GM23248 (cell line): ENCODE measurements around the gene AIRE. TPM values are rescaled to one million over a fixed set of nuclear protein-coding genes. Genes with fewer than 3 reads are reported as not detected.

Experiments used
- DNase-seq: peaks from one replicate; pipeline ENCODE4 v3.0.0-alpha.2; 2015
- H2AFZ ChIP-seq: fragments of 200-600 bp; sonication (generic); 2 replicates; pipeline ENCODE4 v1.6.1; 2016; ENCODE audit warnings: antibody characterized with exemption
- H3F3A ChIP-seq: fragments of 200-600 bp; sonication (generic); 2 replicates; pipeline ENCODE4 v1.6.1; 2016; ENCODE audit warnings: mild to moderate bottlenecking, antibody characterized with exemption, mixed run types; ENCODE audit not compliant: insufficient read depth
- H3K27ac ChIP-seq: fragments of 200-600 bp; sonication (generic); 2 replicates; pipeline ENCODE4 v1.5.1; 2016; ENCODE audit warnings: mild to moderate bottlenecking
- H3K27me3 ChIP-seq: fragments of 200-600 bp; sonication (generic); replicated peaks from 2 replicates; pipeline ENCODE4 v1.6.1; 2016; ENCODE audit warnings: mild to moderate bottlenecking; ENCODE audit not compliant: insufficient read depth
- H3K36me3 ChIP-seq: fragments of 200-600 bp; sonication (generic); 2 replicates; pipeline ENCODE4 v1.6.1; 2016; ENCODE audit warnings: low read depth, mild to moderate bottlenecking
- H3K4me1 ChIP-seq: fragments of 200-600 bp; sonication (generic); 2 replicates; pipeline ENCODE4 v1.6.1; 2016; ENCODE audit warnings: mild to moderate bottlenecking; ENCODE audit not compliant: insufficient read depth
- H3K4me2 ChIP-seq: fragments of 200-600 bp; sonication (generic); one replicate; pipeline ENCODE4 v1.6.1; 2016; ENCODE audit warnings: mild to moderate bottlenecking; ENCODE audit not compliant: unreplicated experiment
- H3K4me3 ChIP-seq: fragments of 200-600 bp; sonication (generic); 2 replicates; pipeline ENCODE4 v1.5.1; 2016; ENCODE audit warnings: mild to moderate bottlenecking
- H3K79me2 ChIP-seq: fragments of 200-600 bp; sonication (generic); 2 replicates; pipeline ENCODE4 v1.6.1; 2016; ENCODE audit warnings: mild to moderate bottlenecking; ENCODE audit not compliant: insufficient read depth
- H3K9ac ChIP-seq: fragments of 200-600 bp; sonication (generic); 2 replicates; pipeline ENCODE4 v1.6.1; 2016; ENCODE audit warnings: mild to moderate bottlenecking
- H3K9me2 ChIP-seq: fragments of 200-600 bp; sonication (generic); 2 replicates; pipeline ENCODE4 v1.6.1; 2016; ENCODE audit warnings: mixed run types, mild to moderate bottlenecking, moderate library complexity; ENCODE audit not compliant: insufficient read depth
- H3K9me3 ChIP-seq: fragments of 200-600 bp; sonication (generic); one replicate; pipeline ENCODE4 v1.6.1; 2017; ENCODE audit warnings: low read depth
- H4K20me1 ChIP-seq: fragments of 200-600 bp; sonication (generic); 2 replicates; pipeline ENCODE4 v1.6.0; 2016; ENCODE audit not compliant: insufficient read depth
- EZH2 ChIP-seq: fragments of 200-600 bp; sonication (generic); IDR thresholded peaks from 2 replicates; pipeline ENCODE4 v1.6.1; 2018; ENCODE audit warnings: antibody characterized with exemption, mild to moderate bottlenecking; ENCODE audit not compliant: insufficient read depth, poor library complexity, severe bottlenecking
- EZH2phosphoT487 ChIP-seq: fragments of 200-600 bp; sonication (generic); IDR thresholded peaks from 2 replicates; pipeline ENCODE4 v1.6.1; 2018; ENCODE audit warnings: antibody characterized with exemption, moderate library complexity, mild to moderate bottlenecking, low read depth; ENCODE audit not compliant: insufficient read depth
- WGBS, 2 experiments: methylation state at CpG; one replicate each; pipeline ENCODE4 v1.1.6; 2015 to 2017; ENCODE audit warnings: low lambda C conversion rate in 2 of 2, low coverage in 1 of 2; ENCODE audit errors: missing lambda C conversion rate in 2 of 2; 5-methylcytosine and 5-hydroxymethylcytosine counted together
- in situ Hi-C: fragments of 300-500 bp; cut with MboI; formaldehyde crosslinking; loops from 2 replicates; pipeline ENCODE4 v1.15.0; 2020
- polyA plus RNA-seq: library from polyadenylated mRNA; unstranded; fragments of >200 nt; fragmentation: Nextera tagmentation; extraction: Ambion mirVana; gene quantifications from 2 replicates; pipeline ENCODE4 v1.2.1, GENCODE V29; 2016
- total RNA-seq: library from RNA; depleted of rRNA; stranded (reverse); fragments of >200 nt; shearing (Covaris generic); gene quantifications from 2 replicates; pipeline ENCODE4 v1.2.3, GENCODE V29; 2014

AIRE gene
- total and polyA plus RNA-seq, 2 experiments from 2014 or later, result not detected

DNA sequence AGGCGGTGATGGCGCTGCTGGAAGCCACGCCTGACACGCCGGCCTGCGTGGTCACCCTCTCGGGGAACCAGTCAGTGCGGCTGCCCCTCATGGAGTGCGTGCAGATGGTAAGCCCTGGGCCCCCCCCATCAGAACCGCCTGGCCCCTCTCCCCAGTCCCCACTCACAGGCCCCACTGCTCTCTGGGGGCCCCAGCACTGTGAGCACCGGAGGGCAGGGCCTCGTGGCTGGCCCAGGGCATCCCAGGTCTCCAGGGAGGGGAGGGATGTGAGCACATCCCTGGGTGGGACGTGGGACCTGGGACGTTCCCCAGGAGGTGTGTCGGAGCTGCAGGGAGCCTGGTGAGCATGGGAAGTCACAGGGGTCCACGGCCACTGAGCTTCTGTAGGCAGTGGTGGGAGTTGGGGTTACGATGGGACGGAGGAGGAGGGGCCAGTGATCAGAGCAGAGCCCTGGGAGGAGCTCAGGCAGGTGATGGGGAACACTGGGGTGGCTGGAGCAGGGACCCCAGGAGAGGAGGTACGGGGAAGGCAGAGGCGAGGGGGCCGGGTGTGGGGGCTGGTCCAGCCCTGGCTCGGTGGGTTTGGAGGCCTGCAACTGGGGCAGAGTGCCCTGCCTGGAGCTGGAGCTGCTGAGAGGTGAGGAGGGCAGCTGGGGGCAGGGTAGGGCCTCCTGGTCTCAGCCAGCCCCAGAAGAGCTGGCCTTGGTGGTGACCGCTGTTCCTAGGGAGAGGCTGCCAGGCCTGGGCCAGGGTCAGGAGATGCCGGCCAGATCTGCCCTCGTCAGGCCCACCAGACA, 33.0 kb downstream of the AIRE start:
- H3K36me3 ChIP-seq, result no peaks in the 10 kb centered on the region; the same call in 1 of the 2 replicates
- no peak for DNase-seq
- no peak overlapping the region for H3K9ac ChIP-seq
- H3K27me3 ChIP-seq, result no peaks in the 10 kb centered on the region
- no peaks in the 10 kb centered on the region for H3F3A ChIP-seq
- no peaks in the 10 kb centered on the region for H3K9me2 ChIP-seq
- H4K20me1 ChIP-seq, result no peaks in the 10 kb centered on the region
- no peak overlapping the region for H3K27ac ChIP-seq
- 97% methylated on average over 19 to 25 of the region's 25 CpGs for WGBS, 2 experiments
- no peak overlapping the region for H3K4me2 ChIP-seq
- no peaks in the 10 kb centered on the region for H3K79me2 ChIP-seq
- H2AFZ ChIP-seq, result no peak overlapping the region
- in situ Hi-C loops, result no loop called here
- no peaks in the 10 kb centered on the region for H3K9me3 ChIP-seq
- no peaks in the 10 kb centered on the region for H3K4me1 ChIP-seq
- no peak overlapping the region for H3K4me3 ChIP-seq
- TF ChIP-seq EZH2, result no peak
- TF ChIP-seq EZH2phosphoT487, result no peak

GRCh38 chr21:44319407-44320065, 33.9 kb downstream of the AIRE start:
- Histone ChIP-seq H3K4me2 (no peak overlapping the region), H3K79me2 (no peaks in the 10 kb centered on the region), H3F3A (no peaks in the 10 kb centered on the region), H4K20me1 (no peaks in the 10 kb centered on the region), H3K36me3 (no peaks in the 10 kb centered on the region; the same call in 1 of the 2 replicates), H3K9ac (no peak overlapping the region), H3K9me2 (no peaks in the 10 kb centered on the region), H3K9me3 (no peaks in the 10 kb centered on the region), H3K27me3 (no peaks in the 10 kb centered on the region), H3K4me1 (no peaks in the 10 kb centered on the region), H2AFZ (no peak overlapping the region), H3K27ac (no peak overlapping the region), H3K4me3 (no peak overlapping the region)
- no peak for DNase-seq
- 94 to 95% methylated on average over 27 to 30 of the region's 35 CpGs for WGBS, 2 experiments
- in situ Hi-C loops, result no loop called here
- TF ChIP-seq EZH2phosphoT487, result no peak

DNA sequence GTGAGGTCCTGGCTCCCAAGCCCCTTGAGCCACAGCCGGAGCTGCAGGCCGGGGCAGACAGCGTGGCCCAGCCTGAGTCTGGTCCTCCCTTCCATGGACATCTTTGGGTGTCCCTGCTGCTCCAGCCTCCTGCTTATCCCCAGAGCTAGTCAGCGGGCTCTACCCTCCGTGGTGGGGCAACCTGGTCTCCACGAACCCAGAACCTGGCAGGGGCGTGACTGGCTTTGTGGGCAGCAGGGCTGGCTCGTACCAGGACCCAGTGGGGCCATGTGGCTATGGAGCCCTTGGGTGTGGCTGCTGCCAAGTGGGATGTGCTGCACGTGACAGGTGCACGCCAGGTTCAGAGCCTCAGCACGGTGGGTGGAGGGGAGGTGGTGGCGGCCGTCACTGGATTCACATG, 35.2 kb downstream of the AIRE start:
- in situ Hi-C loops, result no loop called here
- 93 to 95% methylated on average over 10 to 13 of the region's 13 CpGs for WGBS, 2 experiments
- H3K9me2 ChIP-seq, result no peaks in the 10 kb centered on the region
- TF ChIP-seq EZH2phosphoT487 (no peak), EZH2 (no peak)
- H3K79me2 ChIP-seq, result no peaks in the 10 kb centered on the region
- no peak for DNase-seq
- H3K36me3 ChIP-seq, result no peaks in the 10 kb centered on the region; the same call in 1 of the 2 replicates
- no peak overlapping the region for H3K4me3 ChIP-seq
- no peaks in the 10 kb centered on the region for H3K9me3 ChIP-seq
- no peak overlapping the region for H3K4me2 ChIP-seq
- H4K20me1 ChIP-seq, result no peaks in the 10 kb centered on the region
- H3K4me1 ChIP-seq, result no peaks in the 10 kb centered on the region
- H3K27ac ChIP-seq, result no peak overlapping the region
- H3K9ac ChIP-seq, result no peak overlapping the region
- no peaks in the 10 kb centered on the region for H3K27me3 ChIP-seq
- H3F3A ChIP-seq, result no peaks in the 10 kb centered on the region
- no peak overlapping the region for H2AFZ ChIP-seq

DNA sequence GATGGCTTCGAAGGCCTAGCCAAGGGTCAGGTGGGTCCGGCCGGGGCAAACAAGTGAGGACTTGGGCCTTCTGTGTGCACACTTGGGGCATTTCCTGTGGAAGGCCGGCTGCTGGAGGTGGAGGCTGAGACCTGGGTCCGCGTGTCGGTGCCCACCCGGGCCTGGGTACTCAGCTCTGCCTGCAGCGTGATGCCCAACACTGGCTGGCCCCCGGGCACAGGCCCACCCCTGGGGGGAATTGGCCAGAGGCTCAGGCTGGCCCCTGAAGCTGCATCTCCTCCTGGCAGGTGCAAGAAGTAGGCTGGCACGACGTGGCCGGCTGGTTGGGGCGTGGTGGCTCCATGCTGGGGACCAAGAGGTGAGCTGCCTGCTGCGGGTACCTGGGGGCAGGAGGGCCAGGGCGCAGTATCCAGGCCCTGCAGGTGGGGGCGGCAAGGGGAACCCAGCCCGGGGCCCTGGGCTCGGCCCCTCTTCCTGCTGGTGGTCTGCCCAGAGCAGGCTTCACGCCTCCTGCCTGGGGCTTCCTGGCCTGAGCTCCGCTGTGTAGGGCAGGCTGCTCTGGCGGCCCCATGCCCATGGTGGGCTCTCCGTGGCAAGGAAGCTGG, 36.3 kb downstream of the AIRE start:
- Histone ChIP-seq H3K4me3 (no peak overlapping the region), H4K20me1 (no peaks in the 10 kb centered on the region), H3K36me3 (no peaks in the 10 kb centered on the region; the same call in 1 of the 2 replicates), H3K4me2 (no peak overlapping the region), H3K79me2 (no peaks in the 10 kb centered on the region), H3K27me3 (no peaks in the 10 kb centered on the region), H3F3A (no peaks in the 10 kb centered on the region), H3K4me1 (no peaks in the 10 kb centered on the region), H3K9me2 (no peaks in the 10 kb centered on the region), H3K9ac (no peak overlapping the region), H3K27ac (no peak overlapping the region), H2AFZ (no peak overlapping the region), H3K9me3 (no peaks in the 10 kb centered on the region)
- TF ChIP-seq EZH2phosphoT487, result no peak
- no peak for TF ChIP-seq EZH2
- in situ Hi-C loops, result no loop called here
- DNase-seq, result no peak
- WGBS, 2 experiments, result 94 to 95% methylated on average over 19 to 23 of the region's 23 CpGs
